ENCODE measurements around the gene TENT5C. TPM values are rescaled to one million over a fixed set of nuclear protein-coding genes. Genes with fewer than 3 reads are reported as not detected.

TENT5C gene
- total RNA-seq, 1 experiment from 2014 or later: not detected

GRCh38 chr1:117642963-117643362 lies 37.1 kb downstream of the TENT5C start:
- Mint-ChIP-seq H3K36me3 (ENCODE audit: insufficient read depth, unreplicated experiment) (no peaks in the 10 kb centered on the region), H3K27ac (ENCODE audit: low read depth, unreplicated experiment) (no peak overlapping the region), H3K4me1 (ENCODE audit: insufficient read depth, unreplicated experiment) (no peaks in the 10 kb centered on the region), H3K27me3 (ENCODE audit: insufficient read depth, unreplicated experiment) (no peaks in the 10 kb centered on the region), H3K4me3 (ENCODE audit: unreplicated experiment) (no peak overlapping the region), H3K9me3 (ENCODE audit: unreplicated experiment) (no peaks in the 10 kb centered on the region)
- ChIA-PET POLR2A (no interaction called here), CTCF (interaction anchor here (0.7 to 1.4 kb wide), 2 partner anchors 16 to 115 kb away, joined by 3 to 5 read pairs; no protein-coding TSS in a partner anchor)
- intact Hi-C loops (cut with micrococcal nuclease): no loop called here
- no TSS peak for BruUV-seq (replicated peaks)
- DNase-seq (ENCODE audit: unreplicated experiment): no peak
- no peak for TF ChIP-seq CTCF (IDR thresholded peaks at IDR 0.05; ENCODE audit: unreplicated experiment)

- no peaks in the 10 kb centered on the region for H3K4me1 Mint-ChIP-seq (ENCODE audit: insufficient read depth, unreplicated experiment)
- POLR2A ChIA-PET: interaction anchor here (0.6 kb wide), 1 partner anchor 185 kb away, joined by 3 read pairs; no protein-coding TSS in a partner anchor
- no peaks in the 10 kb centered on the region for H3K36me3 Mint-ChIP-seq (ENCODE audit: insufficient read depth, unreplicated experiment)
- H3K27ac Mint-ChIP-seq (ENCODE audit: low read depth, unreplicated experiment): no peak overlapping the region
- intact Hi-C loops (cut with micrococcal nuclease): no loop called here
- no peaks in the 10 kb centered on the region for H3K9me3 Mint-ChIP-seq (ENCODE audit: unreplicated experiment)
- DNase-seq (ENCODE audit: unreplicated experiment): no peak
- TF ChIP-seq CTCF (IDR thresholded peaks at IDR 0.05; ENCODE audit: unreplicated experiment): no peak
- H3K4me3 Mint-ChIP-seq (ENCODE audit: unreplicated experiment): no peak overlapping the region
- BruUV-seq (replicated peaks): no TSS peak
- CTCF ChIA-PET: interaction anchor here (0.8 to 1.4 kb wide), 3 partner anchors 13 to 49 kb away, joined by 3 to 5 read pairs (median 3); no protein-coding TSS in a partner anchor
- no peaks in the 10 kb centered on the region for H3K27me3 Mint-ChIP-seq (ENCODE audit: insufficient read depth, unreplicated experiment)
These were observed 37.8 kb downstream of the TENT5C start for GRCh38 chr1:117643601-117644000.

GRCh38 chr1:117644696-117645311 lies 39.0 kb downstream of the TENT5C start:
- ChIA-PET CTCF (no interaction called here), POLR2A (no interaction called here)
- no peaks in the 10 kb centered on the region for H3K4me1 Mint-ChIP-seq (ENCODE audit: insufficient read depth, unreplicated experiment)
- intact Hi-C loops (cut with micrococcal nuclease): no loop called here
- H3K36me3 Mint-ChIP-seq (ENCODE audit: insufficient read depth, unreplicated experiment): no peaks in the 10 kb centered on the region
- no peak for TF ChIP-seq CTCF (IDR thresholded peaks at IDR 0.05; ENCODE audit: unreplicated experiment)
- H3K27me3 Mint-ChIP-seq (ENCODE audit: insufficient read depth, unreplicated experiment): no peaks in the 10 kb centered on the region
- no peak overlapping the region for H3K27ac Mint-ChIP-seq (ENCODE audit: low read depth, unreplicated experiment)
- no peaks in the 10 kb centered on the region for H3K9me3 Mint-ChIP-seq (ENCODE audit: unreplicated experiment)
- no TSS peak for BruUV-seq (replicated peaks)
- no peak overlapping the region for H3K4me3 Mint-ChIP-seq (ENCODE audit: unreplicated experiment)
- DNase-seq (ENCODE audit: unreplicated experiment): no peak

- Mint-ChIP-seq H3K27ac (ENCODE audit: low read depth, unreplicated experiment) (no peak overlapping the region), H3K9me3 (ENCODE audit: unreplicated experiment) (no peaks in the 10 kb centered on the region), H3K4me1 (ENCODE audit: insufficient read depth, unreplicated experiment) (no peaks in the 10 kb centered on the region), H3K27me3 (ENCODE audit: insufficient read depth, unreplicated experiment) (no peaks in the 10 kb centered on the region), H3K4me3 (ENCODE audit: unreplicated experiment) (no peak overlapping the region), H3K36me3 (ENCODE audit: insufficient read depth, unreplicated experiment) (no peaks in the 10 kb centered on the region)
- ChIA-PET POLR2A (interaction anchor here (0.6 kb wide), 1 partner anchor 15 kb away, joined by 3 read pairs; no protein-coding TSS in a partner anchor), CTCF (interaction anchor here (1.1 kb wide), 1 partner anchor 32 kb away, joined by 4 read pairs; no protein-coding TSS in a partner anchor)
- TF ChIP-seq CTCF (IDR thresholded peaks at IDR 0.05; ENCODE audit: unreplicated experiment): no peak
- intact Hi-C loops (cut with micrococcal nuclease): no loop called here
- BruUV-seq (replicated peaks): no TSS peak
- no peak for DNase-seq (ENCODE audit: unreplicated experiment)
These were observed 39.5 kb downstream of the TENT5C start for GRCh38 chr1:117645343-117645742.
